ENCODE measurements around the gene IMP3. TPM values are rescaled to one million over a fixed set of nuclear protein-coding genes. Genes with fewer than 3 reads are reported as not detected.

Gene IMP3
- total RNA-seq, 1 donor from 2014 or later, result 73.9 TPM

GRCh38 chr15:75676688-75677464 is 36.9 kb upstream of the IMP3 start:
- TF ChIP-seq CTCF (conservative IDR thresholded peaks at IDR 0.05; ENCODE audit: low read depth, low read length), result no peak
- DNase-seq (ENCODE audit: low read depth), result no peak
- H3K4me3 ChIP-seq (ENCODE audit: low read depth, low read length), result no peak overlapping the region

- DNase-seq (ENCODE audit: low read depth), result no peak
- no peak for TF ChIP-seq CTCF (conservative IDR thresholded peaks at IDR 0.05; ENCODE audit: low read depth, low read length)
- H3K4me3 ChIP-seq (ENCODE audit: low read depth, low read length), result no peak overlapping the region
Observed at GRCh38 chr15:75675579-75676404, 35.8 kb upstream of the IMP3 start.

- no peak overlapping the region for H3K4me3 ChIP-seq (ENCODE audit: low read depth, low read length)
- no peak for TF ChIP-seq CTCF (conservative IDR thresholded peaks at IDR 0.05; ENCODE audit: low read depth, low read length)
- DNase-seq (ENCODE audit: low read depth), result no peak
Observed at GRCh38 chr15:75674366-75674765, 34.3 kb upstream of the IMP3 start.

GRCh38 chr15:75673426-75674235 is 33.6 kb upstream of the IMP3 start:
- no peak for DNase-seq (ENCODE audit: low read depth)
- no peak overlapping the region for H3K4me3 ChIP-seq (ENCODE audit: low read depth, low read length)
- TF ChIP-seq CTCF (conservative IDR thresholded peaks at IDR 0.05; ENCODE audit: low read depth, low read length), result no peak

- TF ChIP-seq CTCF (conservative IDR thresholded peaks at IDR 0.05; ENCODE audit: low read depth, low read length), result no peak
- no peak for DNase-seq (ENCODE audit: low read depth)
- no peak overlapping the region for H3K4me3 ChIP-seq (ENCODE audit: low read depth, low read length)
Observed at GRCh38 chr15:75672646-75673425, 32.8 kb upstream of the IMP3 start.

All from epithelial cell of proximal tubule (primary cell).